ENCODE data around the gene FXYD3. TPM values are rescaled to one million over a fixed set of nuclear protein-coding genes. Genes with fewer than 3 reads are reported as not detected.

Gene FXYD3
- total and polyA plus RNA-seq, 4 donors, result 0.32 to 0.45 TPM; not detected in 2

- TF ChIP-seq, protein P1, sequence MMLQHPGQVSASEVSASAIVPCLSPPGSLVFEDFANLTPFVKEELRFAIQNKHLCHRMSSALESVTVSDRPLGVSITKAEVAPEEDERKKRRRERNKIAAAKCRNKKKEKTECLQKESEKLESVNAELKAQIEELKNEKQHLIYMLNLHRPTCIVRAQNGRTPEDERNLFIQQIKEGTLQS (IDR thresholded peaks at IDR 0.05), result no peak
Observed at GRCh38 chr19:35116072-35116801, 614 bp downstream of the FXYD3 start (continued).

DNA sequence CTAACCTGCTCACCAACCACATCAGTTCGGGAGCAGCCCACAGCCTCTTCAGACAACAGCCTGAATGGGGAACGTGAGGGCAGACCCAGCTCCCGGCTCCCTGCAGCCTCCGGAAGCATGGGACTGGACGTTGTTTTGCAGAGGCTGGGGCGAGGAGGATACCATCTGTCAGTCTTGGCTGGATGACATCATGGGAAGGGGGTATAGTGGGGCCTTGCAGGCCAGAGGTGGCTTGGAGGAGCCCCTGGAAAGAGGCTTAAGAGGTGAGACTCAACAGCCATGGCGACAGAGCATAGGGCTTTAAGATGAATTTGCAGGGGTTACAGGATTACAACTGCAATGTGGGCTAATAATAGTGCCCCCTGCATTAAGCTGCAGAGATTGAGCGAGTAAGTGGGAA lies 1.5 kb downstream of the FXYD3 start:
- Histone ChIP-seq H3K9ac (ENCODE audit: low read depth in 1 of 2, low read length in 2 of 2) (no peak overlapping the region), H3K4me3 (ENCODE audit: low read depth in 1 of 3, low read length in 3 of 3) (no peak overlapping the region), H3K9me3 (ENCODE audit: control insufficient read depth in 4 of 4, low read length in 3 of 4) (no peaks in the 10 kb centered on the region), H3K27ac (ENCODE audit: low read depth in 1 of 2, low read length in 2 of 2) (no peak overlapping the region), H3K36me3 (ENCODE audit: control insufficient read depth in 4 of 4, insufficient read depth in 3 of 4, low read depth in 1 of 4, low read length in 3 of 4) (no peaks in the 10 kb centered on the region), H3K27me3 (ENCODE audit: control insufficient read depth in 4 of 4, insufficient read depth in 4 of 4, low read length in 3 of 4) (no peaks in the 10 kb centered on the region), H3K4me1 (ENCODE audit: control insufficient read depth in 4 of 4, insufficient read depth in 4 of 4, low read length in 3 of 4) (peaks cover 2 to 13% (median 8%) of the 10 kb centered on the region in 4 donors)
- no peak for DNase-seq (ENCODE audit: low spot score)
- TF ChIP-seq HNF4G (IDR thresholded peaks at IDR 0.05) (no peak), FOXA1 (IDR thresholded peaks at IDR 0.05) (no peak), ZBTB33 (IDR thresholded peaks at IDR 0.05) (no peak), FOXA2 (IDR thresholded peaks at IDR 0.05) (no peak), EGR1 (IDR thresholded peaks at IDR 0.05; ENCODE audit: low read depth in 2 of 2) (no peak), TAF1 (conservative IDR thresholded peaks at IDR 0.05) (no peak), NR2F2 (IDR thresholded peaks at IDR 0.05) (no peak), RAD21 (IDR thresholded peaks at IDR 0.05) (no peak), CTCF (IDR thresholded peaks at IDR 0.05; ENCODE audit: low read depth, low read length, missing input control) (no peak), JUND (IDR thresholded peaks at IDR 0.05) (no peak), SP1 (IDR thresholded peaks at IDR 0.05) (no peak), YY1 (IDR thresholded peaks at IDR 0.05) (no peak), HNF4A (conservative IDR thresholded peaks at IDR 0.05) (no peak), GABPA (IDR thresholded peaks at IDR 0.05 in 1 of 2, conservative IDR thresholded peaks at IDR 0.05 in 1 of 2) (no peak), RXRA (IDR thresholded peaks at IDR 0.05) (no peak)
- TF ChIP-seq, protein P1 (IDR thresholded peaks at IDR 0.05), result no peak
- 64% methylated on average over 8 of the region's 8 CpGs for WGBS

DNA sequence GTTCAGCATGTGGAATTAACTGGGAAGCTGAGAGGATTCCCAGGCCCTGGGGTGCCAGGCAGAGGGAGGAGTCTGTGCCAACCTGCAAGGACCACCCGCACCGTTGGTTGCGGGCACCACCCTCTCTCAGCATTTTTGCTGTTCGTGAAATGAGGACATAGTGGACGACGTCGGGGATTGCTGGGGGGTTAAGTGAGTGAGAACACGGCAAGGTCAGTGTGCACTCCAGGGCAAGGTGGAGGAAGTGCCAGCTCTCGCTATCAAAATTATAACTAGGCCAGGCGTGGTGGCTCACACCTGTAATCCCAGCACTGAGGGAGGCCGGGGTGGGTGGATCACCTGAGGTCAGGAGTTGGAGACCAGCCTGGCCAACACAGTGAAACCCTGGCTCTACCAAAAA lies 2.2 kb downstream of the FXYD3 start:
- no peaks in the 10 kb centered on the region for H3K36me3 ChIP-seq (ENCODE audit: control insufficient read depth in 4 of 4, insufficient read depth in 3 of 4, low read depth in 1 of 4, low read length in 3 of 4)
- TF ChIP-seq NR2F2 (IDR thresholded peaks at IDR 0.05), result no peak
- TF ChIP-seq TAF1 (conservative IDR thresholded peaks at IDR 0.05), result no peak
- TF ChIP-seq, protein P2, sequence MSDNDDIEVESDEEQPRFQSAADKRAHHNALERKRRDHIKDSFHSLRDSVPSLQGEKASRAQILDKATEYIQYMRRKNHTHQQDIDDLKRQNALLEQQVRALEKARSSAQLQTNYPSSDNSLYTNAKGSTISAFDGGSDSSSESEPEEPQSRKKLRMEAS (IDR thresholded peaks at IDR 0.05), result no peak
- TF ChIP-seq, protein P3, sequence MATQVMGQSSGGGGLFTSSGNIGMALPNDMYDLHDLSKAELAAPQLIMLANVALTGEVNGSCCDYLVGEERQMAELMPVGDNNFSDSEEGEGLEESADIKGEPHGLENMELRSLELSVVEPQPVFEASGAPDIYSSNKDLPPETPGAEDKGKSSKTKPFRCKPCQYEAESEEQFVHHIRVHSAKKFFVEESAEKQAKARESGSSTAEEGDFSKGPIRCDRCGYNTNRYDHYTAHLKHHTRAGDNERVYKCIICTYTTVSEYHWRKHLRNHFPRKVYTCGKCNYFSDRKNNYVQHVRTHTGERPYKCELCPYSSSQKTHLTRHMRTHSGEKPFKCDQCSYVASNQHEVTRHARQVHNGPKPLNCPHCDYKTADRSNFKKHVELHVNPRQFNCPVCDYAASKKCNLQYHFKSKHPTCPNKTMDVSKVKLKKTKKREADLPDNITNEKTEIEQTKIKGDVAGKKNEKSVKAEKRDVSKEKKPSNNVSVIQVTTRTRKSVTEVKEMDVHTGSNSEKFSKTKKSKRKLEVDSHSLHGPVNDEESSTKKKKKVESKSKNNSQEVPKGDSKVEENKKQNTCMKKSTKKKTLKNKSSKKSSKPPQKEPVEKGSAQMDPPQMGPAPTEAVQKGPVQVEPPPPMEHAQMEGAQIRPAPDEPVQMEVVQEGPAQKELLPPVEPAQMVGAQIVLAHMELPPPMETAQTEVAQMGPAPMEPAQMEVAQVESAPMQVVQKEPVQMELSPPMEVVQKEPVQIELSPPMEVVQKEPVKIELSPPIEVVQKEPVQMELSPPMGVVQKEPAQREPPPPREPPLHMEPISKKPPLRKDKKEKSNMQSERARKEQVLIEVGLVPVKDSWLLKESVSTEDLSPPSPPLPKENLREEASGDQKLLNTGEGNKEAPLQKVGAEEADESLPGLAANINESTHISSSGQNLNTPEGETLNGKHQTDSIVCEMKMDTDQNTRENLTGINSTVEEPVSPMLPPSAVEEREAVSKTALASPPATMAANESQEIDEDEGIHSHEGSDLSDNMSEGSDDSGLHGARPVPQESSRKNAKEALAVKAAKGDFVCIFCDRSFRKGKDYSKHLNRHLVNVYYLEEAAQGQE (IDR thresholded peaks at IDR 0.05), result no peak
- no peak for TF ChIP-seq RXRA (IDR thresholded peaks at IDR 0.05)
- no peak for TF ChIP-seq SP1 (IDR thresholded peaks at IDR 0.05)
- no peak for TF ChIP-seq EGR1 (IDR thresholded peaks at IDR 0.05; ENCODE audit: low read depth in 2 of 2)
- no peak overlapping the region for H3K9ac ChIP-seq (ENCODE audit: low read depth in 1 of 2, low read length in 2 of 2)
- H3K27me3 ChIP-seq (ENCODE audit: control insufficient read depth in 4 of 4, insufficient read depth in 4 of 4, low read length in 3 of 4), result no peaks in the 10 kb centered on the region
- no peaks in the 10 kb centered on the region for H3K9me3 ChIP-seq (ENCODE audit: control insufficient read depth in 4 of 4, low read length in 3 of 4)
- DNase-seq (ENCODE audit: low spot score), result no peak
- 81% methylated on average over 11 of the region's 11 CpGs for WGBS
- H3K4me1 ChIP-seq (ENCODE audit: control insufficient read depth in 4 of 4, insufficient read depth in 4 of 4, low read length in 3 of 4), result peaks cover 2 to 13% (median 8%) of the 10 kb centered on the region in 4 donors
- H3K27ac ChIP-seq (ENCODE audit: low read depth in 1 of 2, low read length in 2 of 2), result no peak overlapping the region
- no peak overlapping the region for H3K4me3 ChIP-seq (ENCODE audit: low read depth in 1 of 3, low read length in 3 of 3)

Measured in liver (tissue), 9 donors.